Panc1 (cell line): Measurements from ENCODE around the gene PDCD1. TPM values are rescaled to one million over a fixed set of nuclear protein-coding genes. Genes with fewer than 3 reads are reported as not detected.

ENCODE experiments used
- ATAC-seq: fragments of 200-7000 bp; cut with Tn5 transposase; 2 replicates; pipeline ENCODE4 v1.9.1; 2020; ENCODE audit warnings: mild to moderate bottlenecking, moderate library complexity
- BruUV-seq: library from RNA; stranded (reverse); fragments of 400-500 nt; replicated peaks from 2 replicates; lab custom pipeline; 2021; lab: Mats Ljungman, UMichigan
- CTCF ChIA-PET: fragments of 300-600 bp; sonication (Branson Sonifier 250); formaldehyde crosslinking; loops from one replicate; lab custom pipeline; 2022; ENCODE audit warnings: antibody characterized with exemption; lab: Charles Lee
- POLR2A ChIA-PET: fragments of 300-600 bp; sonication (Branson Sonifier 250); formaldehyde crosslinking; loops from one replicate; lab custom pipeline; 2022; ENCODE audit warnings: antibody characterized with exemption; lab: Charles Lee
- DNase-seq: peaks from one replicate; pipeline ENCODE4 v3.0.0-alpha.2; 2010; ENCODE audit warnings: low read depth, low spot score
- H3K27ac ChIP-seq: 2 replicates; pipeline ENCODE4 v1.5.1; 2011; ENCODE audit warnings: mild to moderate bottlenecking, low read length, inconsistent platforms
- H3K27me3 ChIP-seq: fragments of 200-500 bp; sonication (Bioruptor generic); 2 replicates; pipeline ENCODE4 v1.6.0; 2014; ENCODE audit warnings: low read length, inconsistent platforms; ENCODE audit not compliant: control insufficient read depth, insufficient read depth
- H3K36me3 ChIP-seq: fragments of 200-500 bp; sonication (Bioruptor generic); 2 replicates; pipeline ENCODE4 v1.5.1; 2014; ENCODE audit warnings: inconsistent platforms, mild to moderate bottlenecking, low read length, moderate library complexity; ENCODE audit not compliant: control insufficient read depth, insufficient read depth
- H3K4me1 ChIP-seq: 2 replicates; pipeline ENCODE4 v1.5.1; 2011; ENCODE audit warnings: inconsistent platforms, mild to moderate bottlenecking, low read length, moderate library complexity; ENCODE audit not compliant: control insufficient read depth, insufficient read depth
- H3K4me3 ChIP-seq, 2 experiments: 2 replicates each; pipeline ENCODE4 v1.5.1; 2011 to 2012; ENCODE audit warnings: low read depth in 2 of 2, low read length in 2 of 2, mild to moderate bottlenecking in 2 of 2, inconsistent platforms in 1 of 2, moderate library complexity in 1 of 2
- H3K9me3 ChIP-seq: fragments of 200-500 bp; sonication (Bioruptor generic); 2 replicates; pipeline ENCODE4 v1.5.1; 2014; ENCODE audit warnings: low read depth, mild to moderate bottlenecking, inconsistent platforms, low read length, moderate library complexity; ENCODE audit not compliant: control insufficient read depth, insufficient read depth
- POLR2AphosphoS5 ChIP-seq: IDR thresholded peaks from 2 replicates; pipeline ENCODE4 v1.6.1; 2012; ENCODE audit warnings: mild to moderate bottlenecking, low read depth, low read length, moderate library complexity
- SIN3A ChIP-seq: IDR thresholded peaks from 2 replicates; pipeline ENCODE4 v1.6.1; 2012; ENCODE audit warnings: low read depth, mild to moderate bottlenecking, low read length, moderate library complexity, borderline replicate concordance; ENCODE audit not compliant: insufficient read depth
- TCF7L2 ChIP-seq: IDR thresholded peaks from 2 replicates; pipeline ENCODE4 v1.6.1; 2011; ENCODE audit warnings: mild to moderate bottlenecking, low read depth, low read length, inconsistent platforms
- in situ Hi-C: cut with HindIII; loops from 2 replicates; pipeline ENCODE4 v1.10.0; 2016; ENCODE audit warnings: low sequenced_read_pairs, low pct_unique_long_range_greater_than_20kb
- intact Hi-C: fragments of 100-400 bp; cut with micrococcal nuclease; formaldehyde crosslinking; loops from one replicate; pipeline ENCODE4 v1.10.0; 2022; ENCODE audit not compliant: unreplicated experiment
- total RNA-seq: library from RNA; stranded (reverse); gene quantifications from one replicate; pipeline ENCODE4 v1.2.1, GENCODE V29; 2021; ENCODE audit not compliant: unreplicated experiment
- TF ChIP-seq, protein P1 (sequence below), 2 experiments: IDR thresholded peaks; 2 replicates each; pipeline ENCODE4 v1.6.1; 2011 to 2012; ENCODE audit warnings: low read depth in 2 of 2, control low read depth in 1 of 2, low read length in 1 of 2, mild to moderate bottlenecking in 1 of 2, moderate library complexity in 1 of 2; ENCODE audit not compliant: insufficient read depth in 1 of 2
- TF ChIP-seq, protein P2 (sequence below): fragments of 450-650 bp; IDR thresholded peaks from 2 replicates; pipeline ENCODE4 v1.5.1; 2017; ENCODE audit warnings: mild to moderate bottlenecking

The PDCD1 gene
- total RNA-seq, 1 experiment from 2014 or later = 0.15 TPM

DNA sequence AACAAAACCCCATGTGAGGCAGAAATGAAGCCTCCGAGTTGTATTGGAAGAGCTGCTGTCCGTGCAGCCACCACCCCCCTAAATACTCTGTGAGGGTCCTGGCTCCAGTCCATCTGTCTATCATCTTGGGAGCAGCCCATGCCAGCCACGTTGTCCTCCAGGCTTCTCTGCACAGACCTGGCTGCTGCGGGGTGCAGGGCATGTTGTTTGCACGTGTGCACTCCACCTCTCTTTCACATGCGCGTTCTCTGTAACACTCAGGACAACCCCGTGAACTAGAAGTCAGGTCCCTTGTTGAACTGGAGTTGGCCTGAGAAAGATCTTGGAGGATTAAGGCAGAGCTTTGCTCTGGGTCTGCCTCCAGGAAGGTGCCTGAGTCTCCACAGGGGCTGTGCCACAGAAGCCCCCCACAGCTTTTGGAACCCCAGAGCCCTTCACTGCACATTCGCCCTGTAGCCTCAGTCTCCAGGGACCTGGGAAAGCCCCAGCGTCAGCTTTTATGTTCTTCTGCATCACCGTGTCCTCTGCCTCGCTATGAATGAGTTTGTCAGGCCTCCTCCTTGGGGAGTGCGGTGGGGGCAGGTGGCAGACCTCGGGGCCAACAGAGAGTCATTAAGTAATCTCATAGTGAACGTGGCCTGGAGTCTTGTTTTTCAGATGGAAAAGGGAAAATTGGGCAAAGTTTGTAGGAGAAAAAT is 27.4 kb upstream of the PDCD1 start:
- TF ChIP-seq, protein P1, sequence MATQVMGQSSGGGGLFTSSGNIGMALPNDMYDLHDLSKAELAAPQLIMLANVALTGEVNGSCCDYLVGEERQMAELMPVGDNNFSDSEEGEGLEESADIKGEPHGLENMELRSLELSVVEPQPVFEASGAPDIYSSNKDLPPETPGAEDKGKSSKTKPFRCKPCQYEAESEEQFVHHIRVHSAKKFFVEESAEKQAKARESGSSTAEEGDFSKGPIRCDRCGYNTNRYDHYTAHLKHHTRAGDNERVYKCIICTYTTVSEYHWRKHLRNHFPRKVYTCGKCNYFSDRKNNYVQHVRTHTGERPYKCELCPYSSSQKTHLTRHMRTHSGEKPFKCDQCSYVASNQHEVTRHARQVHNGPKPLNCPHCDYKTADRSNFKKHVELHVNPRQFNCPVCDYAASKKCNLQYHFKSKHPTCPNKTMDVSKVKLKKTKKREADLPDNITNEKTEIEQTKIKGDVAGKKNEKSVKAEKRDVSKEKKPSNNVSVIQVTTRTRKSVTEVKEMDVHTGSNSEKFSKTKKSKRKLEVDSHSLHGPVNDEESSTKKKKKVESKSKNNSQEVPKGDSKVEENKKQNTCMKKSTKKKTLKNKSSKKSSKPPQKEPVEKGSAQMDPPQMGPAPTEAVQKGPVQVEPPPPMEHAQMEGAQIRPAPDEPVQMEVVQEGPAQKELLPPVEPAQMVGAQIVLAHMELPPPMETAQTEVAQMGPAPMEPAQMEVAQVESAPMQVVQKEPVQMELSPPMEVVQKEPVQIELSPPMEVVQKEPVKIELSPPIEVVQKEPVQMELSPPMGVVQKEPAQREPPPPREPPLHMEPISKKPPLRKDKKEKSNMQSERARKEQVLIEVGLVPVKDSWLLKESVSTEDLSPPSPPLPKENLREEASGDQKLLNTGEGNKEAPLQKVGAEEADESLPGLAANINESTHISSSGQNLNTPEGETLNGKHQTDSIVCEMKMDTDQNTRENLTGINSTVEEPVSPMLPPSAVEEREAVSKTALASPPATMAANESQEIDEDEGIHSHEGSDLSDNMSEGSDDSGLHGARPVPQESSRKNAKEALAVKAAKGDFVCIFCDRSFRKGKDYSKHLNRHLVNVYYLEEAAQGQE (IDR thresholded peaks at IDR 0.05; ENCODE audit: insufficient read depth in 1 of 2, low read depth in 2 of 2, low read length in 1 of 2) = no peak
- TF ChIP-seq TCF7L2 (no peak), POLR2AphosphoS5 (no peak), SIN3A (no peak)
- TF ChIP-seq, protein P2, sequence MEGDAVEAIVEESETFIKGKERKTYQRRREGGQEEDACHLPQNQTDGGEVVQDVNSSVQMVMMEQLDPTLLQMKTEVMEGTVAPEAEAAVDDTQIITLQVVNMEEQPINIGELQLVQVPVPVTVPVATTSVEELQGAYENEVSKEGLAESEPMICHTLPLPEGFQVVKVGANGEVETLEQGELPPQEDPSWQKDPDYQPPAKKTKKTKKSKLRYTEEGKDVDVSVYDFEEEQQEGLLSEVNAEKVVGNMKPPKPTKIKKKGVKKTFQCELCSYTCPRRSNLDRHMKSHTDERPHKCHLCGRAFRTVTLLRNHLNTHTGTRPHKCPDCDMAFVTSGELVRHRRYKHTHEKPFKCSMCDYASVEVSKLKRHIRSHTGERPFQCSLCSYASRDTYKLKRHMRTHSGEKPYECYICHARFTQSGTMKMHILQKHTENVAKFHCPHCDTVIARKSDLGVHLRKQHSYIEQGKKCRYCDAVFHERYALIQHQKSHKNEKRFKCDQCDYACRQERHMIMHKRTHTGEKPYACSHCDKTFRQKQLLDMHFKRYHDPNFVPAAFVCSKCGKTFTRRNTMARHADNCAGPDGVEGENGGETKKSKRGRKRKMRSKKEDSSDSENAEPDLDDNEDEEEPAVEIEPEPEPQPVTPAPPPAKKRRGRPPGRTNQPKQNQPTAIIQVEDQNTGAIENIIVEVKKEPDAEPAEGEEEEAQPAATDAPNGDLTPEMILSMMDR = no peak
- ChIA-PET POLR2A (no interaction called here), CTCF (interaction anchor here (0.6 kb wide), 1 partner anchor 100 kb away, joined by 4 read pairs; no protein-coding TSS in a partner anchor)
- Histone ChIP-seq H3K36me3 (no peaks in the 10 kb centered on the region), H3K27me3 (no peaks in the 10 kb centered on the region), H3K27ac (peak overlapping the region; percentile 59; the same call in 1 of the 2 replicates), H3K4me3 (no peak overlapping the region), H3K9me3 (no peaks in the 10 kb centered on the region), H3K4me1 (peaks cover 26% of the 10 kb centered on the region)
- in situ Hi-C loops (no loop called here), intact Hi-C loops (no loop called here)
- no peak for DNase-seq
- no TSS peak for BruUV-seq
- ATAC-seq = no peak

GRCh38 chr2:241885291-241885945 is 26.7 kb upstream of the PDCD1 start:
- ATAC-seq (no peak), DNase-seq (no peak)
- intact Hi-C loops = no loop called here
- POLR2A ChIA-PET = no interaction called here
- Histone ChIP-seq H3K36me3 (no peaks in the 10 kb centered on the region), H3K4me1 (peaks cover 30% of the 10 kb centered on the region), H3K9me3 (no peaks in the 10 kb centered on the region), H3K27me3 (no peaks in the 10 kb centered on the region), H3K4me3 (no peak overlapping the region), H3K27ac (no peak overlapping the region)
- no peak for TF ChIP-seq POLR2AphosphoS5
- TF ChIP-seq, protein P1 (IDR thresholded peaks at IDR 0.05; ENCODE audit: insufficient read depth in 1 of 2, low read depth in 2 of 2, low read length in 1 of 2) = no peak
- CTCF ChIA-PET = interaction anchor here (0.6 kb wide), 1 partner anchor 100 kb away, joined by 4 read pairs; no protein-coding TSS in a partner anchor
- BruUV-seq = no TSS peak
- in situ Hi-C loops = no loop called here
